ENCODE results near the gene RAB30. TPM values are rescaled to one million over a fixed set of nuclear protein-coding genes. Genes with fewer than 3 reads are reported as not detected.
"Not testable (repeated sequence)": the region's sequence is repeated elsewhere in the genome, so short reads cannot be mapped to it uniquely, and the experiment has no call there.

Gene RAB30
- total RNA-seq, 2 donors from 2014 or later: 12.1 to 19.0 TPM

- no peaks in the 10 kb centered on the region for H3K36me3 ChIP-seq
- no peaks in the 10 kb centered on the region for H3K27me3 ChIP-seq
- H3K27ac ChIP-seq: no peak overlapping the region
- H3K4me1 ChIP-seq: no peaks in the 10 kb centered on the region
- no peaks in the 10 kb centered on the region for H3K9me3 ChIP-seq
- DNase-seq (ENCODE audit: low spot score): no peak
- no peak overlapping the region for H3K4me3 ChIP-seq
- TF ChIP-seq, protein P1, sequence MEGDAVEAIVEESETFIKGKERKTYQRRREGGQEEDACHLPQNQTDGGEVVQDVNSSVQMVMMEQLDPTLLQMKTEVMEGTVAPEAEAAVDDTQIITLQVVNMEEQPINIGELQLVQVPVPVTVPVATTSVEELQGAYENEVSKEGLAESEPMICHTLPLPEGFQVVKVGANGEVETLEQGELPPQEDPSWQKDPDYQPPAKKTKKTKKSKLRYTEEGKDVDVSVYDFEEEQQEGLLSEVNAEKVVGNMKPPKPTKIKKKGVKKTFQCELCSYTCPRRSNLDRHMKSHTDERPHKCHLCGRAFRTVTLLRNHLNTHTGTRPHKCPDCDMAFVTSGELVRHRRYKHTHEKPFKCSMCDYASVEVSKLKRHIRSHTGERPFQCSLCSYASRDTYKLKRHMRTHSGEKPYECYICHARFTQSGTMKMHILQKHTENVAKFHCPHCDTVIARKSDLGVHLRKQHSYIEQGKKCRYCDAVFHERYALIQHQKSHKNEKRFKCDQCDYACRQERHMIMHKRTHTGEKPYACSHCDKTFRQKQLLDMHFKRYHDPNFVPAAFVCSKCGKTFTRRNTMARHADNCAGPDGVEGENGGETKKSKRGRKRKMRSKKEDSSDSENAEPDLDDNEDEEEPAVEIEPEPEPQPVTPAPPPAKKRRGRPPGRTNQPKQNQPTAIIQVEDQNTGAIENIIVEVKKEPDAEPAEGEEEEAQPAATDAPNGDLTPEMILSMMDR (IDR thresholded peaks at IDR 0.05): no peak
Measured at GRCh38 chr11:82972103-82972502, 99.6 kb downstream of the RAB30 start.

DNA sequence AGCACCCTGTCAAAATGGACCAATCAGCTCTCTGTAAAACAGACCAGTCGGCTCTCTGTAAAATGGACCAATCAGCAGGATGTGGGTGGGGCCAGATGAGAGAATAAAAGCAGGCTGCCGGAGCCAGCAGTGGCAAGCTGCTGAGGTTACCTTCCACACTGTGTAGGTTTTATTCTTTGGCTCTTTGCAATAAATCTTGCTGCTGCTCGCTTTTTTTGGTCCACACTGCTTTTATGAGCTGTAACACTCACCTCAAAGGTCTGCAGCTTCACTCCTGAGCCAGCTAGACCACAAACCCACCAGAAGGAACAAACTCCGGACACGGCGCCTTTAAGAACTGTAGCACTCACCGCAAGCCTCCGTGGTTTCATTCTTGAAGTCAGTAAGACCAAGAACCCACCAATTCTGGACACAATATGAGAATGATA is 100.2 kb downstream of the RAB30 start:
- H3K4me3 ChIP-seq; H3K4me1 ChIP-seq; H3K9me3 ChIP-seq; H3K27me3 ChIP-seq; H3K27ac ChIP-seq; DNase-seq (ENCODE audit: low spot score); H3K36me3 ChIP-seq: not testable (repeated sequence)

DNA sequence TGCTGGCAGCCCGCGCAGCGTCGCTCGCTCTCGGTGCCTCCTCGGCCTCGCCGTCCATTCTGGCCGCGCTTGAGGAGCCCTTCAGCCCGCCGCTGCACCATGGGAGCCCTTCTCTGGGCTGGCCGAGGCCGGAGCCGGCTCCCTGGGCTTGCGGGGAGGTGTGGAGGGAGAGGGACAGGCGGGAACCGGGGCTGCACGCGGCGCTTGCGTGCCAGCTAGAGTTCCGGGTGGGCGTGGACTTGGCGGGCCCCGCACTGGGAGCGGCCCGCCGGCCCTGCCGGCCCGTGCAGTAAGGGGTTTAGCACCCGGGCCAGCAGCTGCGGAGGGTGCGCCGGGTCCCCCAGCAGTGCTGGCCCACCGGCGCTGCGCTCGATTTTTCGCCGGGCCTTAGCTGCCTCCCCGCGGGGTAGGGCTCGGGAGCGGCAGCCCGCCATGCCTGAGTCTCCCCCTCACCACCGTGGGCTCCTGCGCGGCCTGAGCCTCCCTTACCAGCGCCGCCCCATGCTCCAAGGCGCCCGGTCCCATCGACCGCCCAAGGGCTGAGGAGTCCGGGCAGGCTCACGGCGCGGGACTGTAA is 101.1 kb downstream of the RAB30 start:
- H3K27ac ChIP-seq; H3K27me3 ChIP-seq; DNase-seq (ENCODE audit: low spot score); H3K9me3 ChIP-seq; H3K4me1 ChIP-seq; H3K36me3 ChIP-seq: not testable (repeated sequence)
- peak overlapping the region in 1 of 2 donors; percentile 7 for H3K4me3 ChIP-seq

DNA sequence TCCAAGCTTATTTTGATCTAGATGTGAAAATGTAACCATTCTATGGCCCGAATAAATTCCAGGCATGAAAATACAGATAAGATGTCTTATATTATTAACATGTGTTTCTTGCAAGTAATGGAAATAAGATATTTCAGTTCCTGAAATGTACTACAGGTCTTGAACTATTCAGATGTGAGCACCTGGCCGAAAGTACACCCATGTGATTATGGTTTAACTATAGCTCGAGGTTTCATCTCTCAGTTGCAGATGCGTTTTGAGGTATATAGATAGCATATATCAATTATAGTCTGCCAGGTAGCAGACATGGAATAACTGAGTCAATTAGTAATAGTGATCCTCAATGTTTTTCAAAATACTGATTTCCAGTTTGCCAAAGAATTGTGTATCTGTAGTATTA is 101.9 kb downstream of the RAB30 start:
- Histone ChIP-seq H3K4me1 (no peaks in the 10 kb centered on the region), H3K27ac (no peak overlapping the region), H3K9me3 (no peaks in the 10 kb centered on the region), H3K4me3 (no peak overlapping the region), H3K36me3 (no peaks in the 10 kb centered on the region), H3K27me3 (no peaks in the 10 kb centered on the region)
- no peak for DNase-seq (ENCODE audit: low spot score)
- TF ChIP-seq, protein P1 (IDR thresholded peaks at IDR 0.05): no peak

- TF ChIP-seq, protein P1 (IDR thresholded peaks at IDR 0.05): no peak
- Histone ChIP-seq H3K27ac (no peak overlapping the region), H3K36me3 (no peaks in the 10 kb centered on the region), H3K4me3 (no peak overlapping the region), H3K4me1 (no peaks in the 10 kb centered on the region), H3K27me3 (no peaks in the 10 kb centered on the region), H3K9me3 (no peaks in the 10 kb centered on the region)
- no peak for DNase-seq (ENCODE audit: low spot score)
Measured at GRCh38 chr11:82967381-82967780, 104.3 kb downstream of the RAB30 start.

DNA sequence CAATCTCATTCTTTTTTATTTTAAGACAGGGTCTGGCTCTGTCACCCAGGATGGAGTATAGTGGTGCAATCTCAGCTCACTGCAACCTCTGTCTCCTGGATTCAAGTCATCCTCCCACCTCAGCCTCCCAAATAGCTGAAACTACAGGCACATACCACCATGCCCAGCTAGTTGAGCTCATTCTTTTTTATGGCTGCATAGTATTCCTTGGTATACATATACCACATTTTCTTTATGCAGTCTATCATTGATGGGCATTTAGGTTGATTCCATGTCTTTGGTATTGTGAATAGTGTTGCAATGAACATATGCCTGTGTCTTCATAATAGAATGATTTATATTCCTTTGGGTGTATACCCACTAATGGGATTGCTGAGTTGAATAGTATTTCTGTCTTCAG is 109.7 kb downstream of the RAB30 start:
- H3K27me3 ChIP-seq; H3K36me3 ChIP-seq; H3K9me3 ChIP-seq; H3K27ac ChIP-seq; DNase-seq (ENCODE audit: low spot score); H3K4me1 ChIP-seq; H3K4me3 ChIP-seq: not testable (repeated sequence)

GRCh38 chr11:82960779-82961143 is 110.9 kb downstream of the RAB30 start:
- no peak for DNase-seq (ENCODE audit: low spot score)
- H3K36me3 ChIP-seq: no peaks in the 10 kb centered on the region
- no peak overlapping the region for H3K4me3 ChIP-seq

More at GRCh38 chr11:82960779-82961143, 110.9 kb downstream of the RAB30 start:
- TF ChIP-seq, protein P1 (IDR thresholded peaks at IDR 0.05): no peak
- no peaks in the 10 kb centered on the region for H3K9me3 ChIP-seq
- no peaks in the 10 kb centered on the region for H3K27me3 ChIP-seq
- no peak overlapping the region for H3K27ac ChIP-seq
- no peaks in the 10 kb centered on the region for H3K4me1 ChIP-seq
